NCI-H2081 (cell line): Measurements from ENCODE around the gene GUCA1A.
"Not testable (repeated sequence)": the region's sequence is repeated elsewhere in the genome, so short reads cannot be mapped to it uniquely, and the experiment has no call there.

ENCODE experiments used
- DNase-seq, 2 experiments: peaks; one replicate each; lab custom pipeline; 2025; lab: John Stamatoyannopoulos, UW

Gene GUCA1A

GRCh38 chr6:42147138-42147562 lies 26.0 kb upstream of the GUCA1A start:
- no peak for DNase-seq

GRCh38 chr6:42148058-42148457 lies 25.1 kb upstream of the GUCA1A start:
- no peak for DNase-seq

- DNase-seq: no peak
Observed at GRCh38 chr6:42150254-42150653, 22.9 kb upstream of the GUCA1A start.

- DNase-seq: no peak
Observed at GRCh38 chr6:42152024-42152423, 21.1 kb upstream of the GUCA1A start.

- not testable (repeated sequence) for DNase-seq
Observed at GRCh38 chr6:42152528-42153213, 20.5 kb upstream of the GUCA1A start.

- DNase-seq: no peak
Observed at GRCh38 chr6:42153921-42154320, 19.2 kb upstream of the GUCA1A start.

GRCh38 chr6:42154461-42155209 lies 18.5 kb upstream of the GUCA1A start:
- DNase-seq: no peak

- DNase-seq: no peak
Observed at GRCh38 chr6:42155293-42155692, 17.9 kb upstream of the GUCA1A start.

GRCh38 chr6:42156638-42157037 lies 16.5 kb upstream of the GUCA1A start:
- DNase-seq: no peak

- DNase-seq: no peak
Observed at GRCh38 chr6:42158011-42158410, 15.2 kb upstream of the GUCA1A start.

- DNase-seq: no peak
Observed at GRCh38 chr6:42158631-42159030, 14.5 kb upstream of the GUCA1A start.

GRCh38 chr6:42159431-42160024 lies 13.6 kb upstream of the GUCA1A start:
- no peak for DNase-seq

GRCh38 chr6:42162384-42162783 lies 10.8 kb upstream of the GUCA1A start:
- no peak for DNase-seq

GRCh38 chr6:42162812-42163211 lies 10.4 kb upstream of the GUCA1A start:
- no peak for DNase-seq

GRCh38 chr6:42163981-42164380 lies 9.2 kb upstream of the GUCA1A start:
- no peak for DNase-seq

GRCh38 chr6:42165016-42165415 lies 8.1 kb upstream of the GUCA1A start:
- no peak for DNase-seq

- DNase-seq: peak; percentile 69 to 71
Observed at GRCh38 chr6:42166444-42167141, 6.6 kb upstream of the GUCA1A start.

- DNase-seq: no peak
Observed at GRCh38 chr6:42168650-42169049, 4.5 kb upstream of the GUCA1A start.

GRCh38 chr6:42169780-42170179 lies 3.4 kb upstream of the GUCA1A start:
- not testable (repeated sequence) for DNase-seq

GRCh38 chr6:42171813-42172581 lies 1.2 kb upstream of the GUCA1A start:
- DNase-seq: no peak

GRCh38 chr6:42175860-42176259 lies 2.7 kb downstream of the GUCA1A start:
- no peak for DNase-seq

GRCh38 chr6:42176981-42177380 lies 3.8 kb downstream of the GUCA1A start:
- no peak for DNase-seq
